IMR-90 (cell line): ENCODE measurements around the gene RELL2. TPM values are rescaled to one million over a fixed set of nuclear protein-coding genes. Genes with fewer than 3 reads are reported as not detected.

Source experiments
- ATAC-seq: fragments of 200-7000 bp; cut with Tn5 transposase; 2 replicates; pipeline ENCODE4 v1.9.1; 2020; ENCODE audit warnings: low read depth, mild to moderate bottlenecking, moderate library complexity
- BruUV-seq: library from RNA; stranded (reverse); fragments of 400-500 nt; replicated peaks from 2 replicates; lab custom pipeline; 2021; lab: Mats Ljungman, UMichigan
- CTCF ChIA-PET: fragments of 300-600 bp; formaldehyde crosslinking; extraction: SDS; loops from one replicate; lab custom pipeline; 2021; ENCODE audit warnings: antibody characterized with exemption; lab: Yijun Ruan, JAX
- POLR2A ChIA-PET: fragments of 300-600 bp; sonication (Branson Sonifier 250); formaldehyde crosslinking; loops from one replicate; lab custom pipeline; 2022; ENCODE audit warnings: antibody characterized with exemption; ENCODE audit not compliant: unreplicated experiment; lab: Charles Lee
- DNase-seq: peaks from one replicate; pipeline ENCODE4 v3.0.0; 2013
- H2AFZ ChIP-seq: replicated peaks from 2 replicates; pipeline ENCODE3; 2013; ENCODE audit warnings: low read length, mild to moderate bottlenecking; ENCODE audit not compliant: poor library complexity
- H2AK5ac ChIP-seq: 2 replicates; pipeline ENCODE4 v1.6.1; 2013; ENCODE audit warnings: low read depth, low read length, inconsistent platforms
- H2AK9ac ChIP-seq: replicated peaks from 2 replicates; pipeline ENCODE3; 2013; ENCODE audit warnings: mild to moderate bottlenecking, low read depth, low read length, moderate library complexity; ENCODE audit not compliant: poor library complexity
- H2BK120ac ChIP-seq: 2 replicates; pipeline ENCODE4 v1.6.1; 2013; ENCODE audit warnings: low read depth, low read length, inconsistent platforms
- H2BK15ac ChIP-seq: 3 replicates; pipeline ENCODE4 v1.6.1; 2013; ENCODE audit warnings: low read depth, low read length, inconsistent platforms
- H2BK20ac ChIP-seq: 2 replicates; pipeline ENCODE4 v1.6.1; 2013; ENCODE audit warnings: low read depth, mild to moderate bottlenecking, inconsistent platforms, low read length, moderate library complexity
- H2BK5ac ChIP-seq: 2 replicates; pipeline ENCODE4 v1.6.1; 2013; ENCODE audit warnings: mild to moderate bottlenecking, low read depth, low read length, inconsistent platforms; ENCODE audit not compliant: poor library complexity, severe bottlenecking
- H3K14ac ChIP-seq: replicated peaks from 2 replicates; pipeline ENCODE4 v1.6.1; 2013; ENCODE audit warnings: low read depth, low read length, inconsistent platforms
- H3K18ac ChIP-seq: 2 replicates; pipeline ENCODE4 v1.6.1; 2013; ENCODE audit warnings: low read depth, low read length, control low read depth
- H3K23ac ChIP-seq: 2 replicates; pipeline ENCODE4 v1.6.1; 2013; ENCODE audit warnings: low read depth, low read length, inconsistent platforms
- H3K27ac ChIP-seq: 2 replicates; pipeline ENCODE4 v1.5.1; 2013; ENCODE audit warnings: mild to moderate bottlenecking, control low read depth, low read length; ENCODE audit not compliant: insufficient read depth
- H3K27me3 ChIP-seq: 2 replicates; pipeline ENCODE4 v1.6.1; 2013; ENCODE audit warnings: low read length; ENCODE audit not compliant: control insufficient read depth, insufficient read depth
- H3K36me3 ChIP-seq: 2 replicates; pipeline ENCODE4 v1.6.1; 2013; ENCODE audit warnings: low read length, mixed read lengths; ENCODE audit not compliant: control insufficient read depth, insufficient read depth
- H3K4ac ChIP-seq: 2 replicates; pipeline ENCODE4 v1.6.1; 2013; ENCODE audit warnings: low read depth, low read length, inconsistent platforms
- H3K4me1 ChIP-seq: 2 replicates; pipeline ENCODE4 v1.6.1; 2013; ENCODE audit warnings: low read length, mixed read lengths; ENCODE audit not compliant: control insufficient read depth, insufficient read depth
- H3K4me2 ChIP-seq: 2 replicates; pipeline ENCODE4 v1.6.1; 2013; ENCODE audit warnings: low read depth, mild to moderate bottlenecking, control low read depth, low read length, moderate library complexity
- H3K4me3 ChIP-seq: 2 replicates; pipeline ENCODE4 v1.5.1; 2013; ENCODE audit warnings: low read depth, mild to moderate bottlenecking, control low read depth, low read length, moderate library complexity; ENCODE audit not compliant: insufficient read depth
- H3K56ac ChIP-seq: 2 replicates; pipeline ENCODE4 v1.6.1; 2013; ENCODE audit warnings: low read length, inconsistent platforms; ENCODE audit not compliant: insufficient read depth; ENCODE audit errors: extremely low read depth
- H3K79me1 ChIP-seq, 2 experiments: 2 replicates each; pipeline ENCODE4 v1.6.1; 2013; ENCODE audit warnings: low read length in 2 of 2, inconsistent platforms in 1 of 2, low read depth in 1 of 2
- H3K9ac ChIP-seq: 2 replicates; pipeline ENCODE4 v1.6.1; 2013; ENCODE audit warnings: low read depth, low read length, control low read depth
- H3K9me1 ChIP-seq: 2 replicates; pipeline ENCODE4 v1.6.1; 2013; ENCODE audit warnings: low read length, inconsistent platforms; ENCODE audit not compliant: insufficient read depth
- H3K9me3 ChIP-seq: 2 replicates; pipeline ENCODE4 v1.6.1; 2013; ENCODE audit warnings: low read length; ENCODE audit not compliant: control insufficient read depth, insufficient read depth
- H4K20me1 ChIP-seq: 2 replicates; pipeline ENCODE4 v1.6.1; 2013; ENCODE audit warnings: low read length, inconsistent platforms; ENCODE audit not compliant: insufficient read depth
- H4K5ac ChIP-seq: 2 replicates; pipeline ENCODE4 v1.6.1; 2013; ENCODE audit warnings: mild to moderate bottlenecking, low read depth, low read length, control low read depth
- H4K8ac ChIP-seq, 2 experiments: 2 replicates each; pipeline ENCODE4 v1.6.1; 2013; ENCODE audit warnings: low read depth in 2 of 2, low read length in 2 of 2, control low read depth in 1 of 2, inconsistent platforms in 1 of 2
- H4K91ac ChIP-seq: 2 replicates; pipeline ENCODE4 v1.6.1; 2013; ENCODE audit warnings: low read depth, low read length, inconsistent platforms; ENCODE audit not compliant: insufficient read depth
- MAFK ChIP-seq: IDR thresholded peaks from 2 replicates; pipeline ENCODE4 v1.6.1; 2012; ENCODE audit warnings: low read depth, low read length, improper control_type of control experiment
- MXI1 ChIP-seq: IDR thresholded peaks from 2 replicates; pipeline ENCODE4 v1.6.1; 2012; ENCODE audit warnings: low read depth, mild to moderate bottlenecking, low read length, moderate library complexity, borderline replicate concordance
- POLR2A ChIP-seq: IDR thresholded peaks from 2 replicates; pipeline ENCODE4 v1.6.1; 2012; ENCODE audit warnings: mild to moderate bottlenecking, low read depth, low read length
- RCOR1 ChIP-seq: IDR thresholded peaks from 2 replicates; pipeline ENCODE4 v1.6.1; 2012; ENCODE audit warnings: mild to moderate bottlenecking, low read length, improper control_type of control experiment; ENCODE audit not compliant: insufficient replicate concordance
- SMC3 ChIP-seq: fragments of 150-350 bp; IDR thresholded peaks from 2 replicates; pipeline ENCODE4 v1.6.1; 2016; ENCODE audit warnings: low read depth, mild to moderate bottlenecking, antibody characterized with exemption, low read length, moderate library complexity
- WGBS, 2 experiments: methylation state at CpG; one replicate each; pipeline versions ENCODE4 v1.1.5 to v1.1.7; 2013; ENCODE audit warnings: missing lambda C conversion rate in 2 of 2; ENCODE audit not compliant: insufficient read length in 1 of 2; ENCODE audit errors: extremely low coverage in 2 of 2; 5-methylcytosine and 5-hydroxymethylcytosine counted together
- dilution Hi-C: fragments of 300-500 bp; cut with HindIII; formaldehyde crosslinking; loops from one replicate; pipeline ENCODE4 v1.14.3; 2018; ENCODE audit warnings: low sequenced_read_pairs; ENCODE audit not compliant: unreplicated experiment
- in situ Hi-C: fragments of 300-500 bp; cut with MboI; formaldehyde crosslinking; loops from 3 replicates; pipeline ENCODE4 v1.14.3; 2019; ENCODE audit warnings: low sequenced_read_pairs, inconsistent platforms, mixed read lengths
- intact Hi-C: fragments of 100-400 bp; cut with micrococcal nuclease; formaldehyde crosslinking; loops from 2 replicates; pipeline ENCODE4 v1.10.0; 2022
- polyA plus RNA-seq, 3 experiments: library from polyadenylated mRNA; depleted of rRNA; stranded (reverse); fragments of >200 nt; gene quantifications; 2 replicates each; pipeline ENCODE4 v1.2.3, GENCODE V29; 2012; ENCODE audit warnings: low replicate concordance in 1 of 3
- total RNA-seq: library from RNA; depleted of rRNA; stranded (reverse); fragments of >200 nt; gene quantifications from 2 replicates; pipeline ENCODE4 v1.2.3, GENCODE V29; 2012
- TF ChIP-seq, protein P1 (sequence below): fragments of 150-350 bp; IDR thresholded peaks from 2 replicates; pipeline ENCODE4 v1.6.1; 2016; ENCODE audit warnings: low read depth, mild to moderate bottlenecking, low read length, moderate library complexity, borderline replicate concordance

RELL2 gene
- total and polyA plus RNA-seq, 2 of the 4 experiments (the other 2 are of a cell fraction), result 2.2 to 7.6 TPM

DNA sequence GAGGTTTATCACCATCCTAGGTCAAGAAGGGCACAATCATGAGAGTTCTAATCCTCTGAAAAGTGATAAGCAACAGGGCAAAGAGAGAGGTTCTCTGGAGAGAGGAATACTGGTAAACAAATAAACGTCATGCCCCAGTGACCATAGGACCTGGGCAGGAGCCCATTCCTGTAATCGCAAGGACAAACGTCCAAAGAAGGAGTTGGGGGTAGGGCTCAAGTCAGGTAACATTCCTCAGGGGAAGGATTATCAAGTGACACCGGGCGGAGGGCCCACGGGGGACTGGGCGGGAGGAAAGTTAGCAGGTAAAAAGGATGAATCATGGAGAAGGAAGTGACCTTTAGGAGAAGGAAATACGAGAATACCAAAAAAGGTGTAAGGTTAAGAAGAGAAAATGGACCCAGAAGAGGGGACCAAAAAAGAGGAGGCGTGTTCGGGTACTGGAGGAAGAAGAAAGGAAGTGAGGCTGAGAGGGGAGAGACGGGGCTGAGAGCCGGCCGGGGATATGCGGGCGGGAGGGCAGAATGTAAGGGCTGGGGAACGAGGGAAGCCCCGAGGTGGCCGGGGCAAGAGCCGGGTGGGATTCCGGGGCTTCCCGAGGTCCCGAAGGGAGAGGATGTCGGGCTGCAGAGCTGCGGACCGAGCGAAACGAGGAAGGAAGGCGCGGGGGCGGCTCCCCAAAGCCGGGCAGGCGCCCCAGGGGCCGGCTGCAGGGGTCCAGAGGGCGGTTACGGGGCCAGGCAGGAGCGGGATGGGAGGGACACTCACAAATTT is 18.6 kb upstream of the RELL2 start:
- WGBS, 2 experiments, result 0% methylated on average over 1 of the region's 36 CpGs; no CpG with 5 or more reads in 1 of the 2 experiments
- peaks cover 16% of the 10 kb centered on the region for H3K36me3 ChIP-seq
- in situ Hi-C loops, result no loop called here
- dilution Hi-C loops, result no loop called here
- H3K56ac ChIP-seq, result peak overlapping the region; percentile 59; the same call in 1 of the 2 replicates
- H3K23ac ChIP-seq, result peak overlapping the region; percentile 67
- H3K4me1 ChIP-seq, result 0 out of 2 replicates have a peak, but pooled peaks cover 3% of the 10 kb centered on the region
- no peaks in the 10 kb centered on the region for H3K27me3 ChIP-seq
- peak overlapping the region in 1 of 2 experiments; percentile 14; a peak in 2 of 4 replicates for H4K8ac ChIP-seq
- ChIA-PET CTCF (interaction anchor here (0.6 to 6.7 kb wide), 11 partner anchors 10 to 73 kb away, joined by 3 to 94 read pairs (median 6); partner anchors contain the start of genes HDAC3 and RELL2), POLR2A (interaction anchor here (1.2 kb wide), 1 partner anchor 33 kb away, joined by 6 read pairs; the partner anchor contains the start of gene FCHSD1)
- no peak for TF ChIP-seq SMC3
- TF ChIP-seq MAFK, result no peak
- TF ChIP-seq, protein P1, sequence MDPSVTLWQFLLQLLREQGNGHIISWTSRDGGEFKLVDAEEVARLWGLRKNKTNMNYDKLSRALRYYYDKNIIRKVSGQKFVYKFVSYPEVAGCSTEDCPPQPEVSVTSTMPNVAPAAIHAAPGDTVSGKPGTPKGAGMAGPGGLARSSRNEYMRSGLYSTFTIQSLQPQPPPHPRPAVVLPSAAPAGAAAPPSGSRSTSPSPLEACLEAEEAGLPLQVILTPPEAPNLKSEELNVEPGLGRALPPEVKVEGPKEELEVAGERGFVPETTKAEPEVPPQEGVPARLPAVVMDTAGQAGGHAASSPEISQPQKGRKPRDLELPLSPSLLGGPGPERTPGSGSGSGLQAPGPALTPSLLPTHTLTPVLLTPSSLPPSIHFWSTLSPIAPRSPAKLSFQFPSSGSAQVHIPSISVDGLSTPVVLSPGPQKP, result no peak
- no peak for TF ChIP-seq POLR2A
- no peak for TF ChIP-seq RCOR1
- TF ChIP-seq MXI1, result no peak
- intact Hi-C loops, result loop anchor here (2.0 kb wide), 1 partner anchor 13 kb away; no protein-coding TSS in a partner anchor
- H3K9me3 ChIP-seq, result no peaks in the 10 kb centered on the region
- DNase-seq (peak; percentile 13), ATAC-seq (peak; percentile 27)
- no peak overlapping the region for H2BK120ac ChIP-seq
- H2AFZ ChIP-seq, result peak overlapping the region; percentile 87
- no TSS peak for BruUV-seq
- H3K27ac ChIP-seq, result peak overlapping the region; percentile 41
- H3K9me1 ChIP-seq, result peaks cover 2% of the 10 kb centered on the region; the same call in 1 of the 2 replicates
- H3K4ac ChIP-seq, result peak overlapping the region; percentile 48; the same call in 1 of the 2 replicates
- H3K4me2 ChIP-seq, result peak overlapping the region; percentile 99
- peaks cover 3% of the 10 kb centered on the region; the same call in 1 of the 2 replicates for H4K20me1 ChIP-seq
- H2AK9ac ChIP-seq, result peak overlapping the region; percentile 71
- no peak overlapping the region; the same call in 1 of the 2 replicates for H4K91ac ChIP-seq
- H4K5ac ChIP-seq, result peak overlapping the region; percentile 32; the same call in 1 of the 2 replicates
- H3K14ac ChIP-seq, result peak overlapping the region; percentile 54
- peak overlapping the region; percentile 74 for H3K9ac ChIP-seq
- H3K4me3 ChIP-seq, result peak overlapping the region; percentile 55
- no peak overlapping the region for H2BK5ac ChIP-seq
- H2AK5ac ChIP-seq, result no peak overlapping the region; the same call in 1 of the 2 replicates
- H2BK20ac ChIP-seq, result no peak overlapping the region
- H3K79me1 ChIP-seq, result peaks cover 14 to 33% of the 10 kb centered on the region in 2 experiments
- 0 out of 2 replicates have a peak overlapping the region, but pooled peaks have one; percentile 11 for H3K18ac ChIP-seq
- no peak overlapping the region for H2BK15ac ChIP-seq
